DLD1 (cell line): ENCODE measurements around the gene MTHFD1L.

Experiments used
- in situ Hi-C: cut with HindIII; loops from 2 replicates; pipeline ENCODE4 v1.10.0; 2017; ENCODE audit warnings: low sequenced_read_pairs

MTHFD1L gene

DNA sequence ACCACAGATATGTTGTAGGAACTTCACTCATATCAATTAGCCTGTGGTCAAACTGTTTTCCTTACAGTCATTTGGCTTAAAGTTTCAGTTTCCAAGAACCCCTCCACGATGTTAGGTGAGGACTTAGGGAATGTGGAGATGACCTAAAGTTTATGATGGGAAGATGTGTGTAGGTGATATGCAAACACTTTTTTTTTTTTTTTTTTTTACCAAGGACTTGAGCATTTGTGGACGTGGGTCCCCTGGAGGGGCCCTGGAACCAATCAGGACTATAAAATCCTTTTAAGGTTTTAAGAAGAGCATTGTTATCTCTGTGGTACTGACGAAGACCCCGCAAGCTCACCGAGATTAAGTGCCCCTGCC, 478 bp upstream of the MTHFD1L start:
- in situ Hi-C loops, result no loop called here

DNA sequence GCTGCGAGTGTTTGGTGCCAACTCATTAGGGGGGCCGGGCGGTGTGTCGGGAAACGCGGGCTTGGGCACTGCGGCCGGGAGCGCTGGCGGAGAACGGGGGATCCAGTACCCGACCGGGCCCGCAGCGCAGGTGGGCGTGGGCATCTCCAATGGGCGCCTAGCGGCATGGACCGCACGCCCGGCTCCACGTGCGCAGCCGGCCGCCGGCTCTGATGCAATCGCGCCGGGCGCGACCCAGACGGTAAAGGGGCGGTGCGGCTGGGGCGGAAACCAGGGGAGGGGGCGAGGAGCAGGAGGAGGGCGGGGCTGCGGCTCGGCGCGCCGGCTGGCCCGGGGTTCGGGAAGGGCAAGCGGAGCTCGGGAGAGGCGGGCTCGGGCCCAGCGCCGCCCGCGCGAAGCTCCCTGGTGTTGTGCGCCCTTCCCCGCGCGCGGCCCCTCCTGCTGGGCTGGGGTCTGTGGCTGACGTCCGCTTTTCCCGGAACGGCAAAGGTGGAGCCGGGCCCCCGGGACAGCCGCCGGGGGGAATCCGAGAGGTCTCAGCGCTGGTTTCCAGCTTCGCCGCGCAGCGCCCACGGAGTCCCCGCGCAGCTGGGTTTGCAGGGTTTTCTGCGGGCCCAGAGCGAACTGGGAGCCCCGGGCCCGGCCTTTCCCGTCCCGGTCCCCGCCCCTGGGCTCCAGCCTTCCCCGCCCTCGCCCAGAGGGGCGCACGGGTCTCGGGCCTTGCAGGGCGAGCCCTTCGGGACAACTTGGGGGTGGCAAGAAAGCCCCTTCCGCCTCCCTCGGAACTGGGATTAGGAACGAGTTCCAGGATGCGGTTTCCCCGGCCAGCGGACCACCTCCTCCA, 867 bp downstream of the MTHFD1L start:
- in situ Hi-C loops, result no loop called here

DNA sequence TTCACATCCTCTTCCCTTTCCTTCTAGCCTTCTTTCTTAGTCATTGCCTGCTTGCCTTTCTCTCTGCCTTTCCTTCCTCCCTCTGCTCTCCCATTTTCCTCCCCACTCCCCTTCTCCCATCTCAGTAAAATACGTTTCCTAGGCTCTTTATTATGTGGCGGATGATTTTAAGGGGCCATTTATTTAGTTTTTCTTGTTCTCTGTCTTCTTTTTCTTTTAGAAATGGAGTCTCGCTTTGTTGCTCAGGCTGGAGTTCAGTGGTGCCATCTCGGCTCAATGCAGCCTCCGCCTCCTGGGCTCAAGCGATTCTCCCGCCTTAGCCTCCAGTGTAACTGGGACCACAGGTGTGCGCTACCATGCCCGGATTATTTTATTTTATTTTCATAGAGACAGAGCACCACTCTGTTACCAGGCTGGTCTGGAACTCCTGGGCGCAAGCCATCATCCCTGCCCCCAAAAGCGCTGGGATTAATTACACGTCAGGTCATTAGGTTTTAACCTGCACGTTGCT, 1.5 kb downstream of the MTHFD1L start:
- in situ Hi-C loops, result no loop called here

DNA sequence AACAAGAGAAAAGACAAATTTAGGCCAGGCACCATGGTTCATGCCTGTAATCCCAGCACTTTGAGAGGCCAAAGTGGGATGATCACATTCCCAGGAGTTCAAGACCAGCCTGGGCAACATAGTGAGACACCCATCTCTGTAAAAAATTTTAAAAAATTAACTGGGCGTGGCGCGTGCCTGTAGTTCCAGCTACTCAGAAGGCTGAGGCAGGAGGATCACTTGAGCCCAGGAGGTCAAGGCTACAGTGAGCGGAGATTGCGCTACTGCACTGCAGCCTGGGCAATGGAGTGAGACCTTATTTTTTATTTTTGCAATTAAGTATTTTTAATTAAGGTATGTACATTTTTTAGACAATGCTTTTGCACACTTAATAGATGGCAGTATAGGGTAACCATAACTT, 3.3 kb downstream of the MTHFD1L start:
- in situ Hi-C loops, result no loop called here

DNA sequence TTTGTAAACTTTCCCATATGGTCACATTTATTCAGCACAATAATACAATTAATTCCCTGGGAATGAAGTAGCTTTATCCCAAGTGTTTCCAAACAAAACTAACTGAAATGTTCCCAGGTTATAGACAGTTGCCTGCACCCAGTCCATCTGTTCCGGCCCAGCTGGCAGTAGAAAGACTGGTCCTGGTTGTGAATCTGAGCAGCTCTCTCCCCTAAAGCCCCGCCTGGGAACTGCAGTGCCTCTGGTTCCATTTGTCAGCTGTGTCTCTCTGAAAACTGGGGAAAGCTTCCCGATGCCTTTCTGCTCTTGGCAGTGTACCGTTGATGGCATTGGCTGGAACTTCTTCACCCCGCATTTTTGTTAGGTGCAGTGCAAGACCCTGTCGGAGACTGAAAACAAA, 8.7 kb downstream of the MTHFD1L start:
- in situ Hi-C loops, result no loop called here

DNA sequence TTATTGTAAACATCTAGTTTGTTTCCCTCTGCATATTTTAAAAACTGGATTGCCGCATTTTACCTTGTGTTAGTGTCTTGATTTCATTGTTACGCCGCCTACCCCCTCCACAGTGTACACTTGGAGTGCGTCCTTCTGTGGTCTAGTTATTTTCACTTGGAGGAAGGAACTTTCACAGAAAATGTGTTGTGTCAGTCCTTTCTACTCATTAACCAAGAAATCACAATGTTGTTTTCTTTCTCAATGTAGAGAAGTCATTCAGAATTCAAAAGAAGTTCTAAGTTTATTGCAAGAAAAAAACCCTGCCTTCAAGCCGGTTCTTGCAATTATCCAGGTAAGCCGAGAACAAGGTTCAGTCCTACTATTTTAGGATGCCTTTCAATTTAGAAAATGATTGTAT, 10.3 kb downstream of the MTHFD1L start:
- in situ Hi-C loops, result loop anchor here (25.0 kb wide), 1 partner anchor 486 kb away; no protein-coding TSS in a partner anchor

DNA sequence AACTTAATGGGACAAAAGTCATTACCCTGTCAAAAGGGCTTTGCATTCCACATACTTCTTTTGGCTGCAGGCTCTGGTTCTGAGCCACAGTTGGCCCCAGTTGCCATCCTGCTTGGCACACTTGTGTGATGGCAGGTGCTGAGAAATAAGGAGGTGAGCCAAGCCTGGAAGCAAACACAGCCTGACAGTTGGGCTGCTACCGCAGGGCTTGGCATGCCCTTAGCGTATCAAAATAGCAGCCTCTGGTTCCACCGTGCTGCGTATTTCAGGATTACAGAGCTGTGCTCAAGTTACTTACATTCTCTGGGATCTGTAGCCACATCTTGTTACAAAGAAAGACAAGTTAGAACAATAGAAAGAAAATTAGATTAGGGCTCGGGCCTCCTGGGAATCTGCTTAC, 11.1 kb downstream of the MTHFD1L start:
- in situ Hi-C loops, result loop anchor here (25.0 kb wide), 1 partner anchor 486 kb away; no protein-coding TSS in a partner anchor

DNA sequence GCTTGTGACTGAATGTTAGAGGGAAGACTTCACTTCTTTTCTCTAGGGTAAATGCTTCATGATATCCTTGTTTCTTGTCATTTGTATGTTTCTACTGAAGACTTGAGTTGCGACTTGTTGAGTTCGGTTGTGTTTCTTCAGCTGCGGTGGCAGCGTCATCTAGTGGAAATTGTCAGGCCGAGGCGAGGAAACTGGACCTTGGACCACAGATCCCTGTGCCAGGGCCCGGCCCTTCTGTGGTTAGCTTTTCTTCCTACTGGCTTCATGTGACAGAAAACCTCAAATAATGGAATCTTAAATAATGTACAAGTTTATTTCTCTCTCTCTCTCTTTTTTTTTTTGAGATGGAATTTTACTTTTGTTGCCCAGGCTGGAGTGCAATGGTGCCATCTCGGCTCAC, 12.4 kb downstream of the MTHFD1L start:
- in situ Hi-C loops, result loop anchor here (25.0 kb wide), 1 partner anchor 484 kb away; no protein-coding TSS in a partner anchor

DNA sequence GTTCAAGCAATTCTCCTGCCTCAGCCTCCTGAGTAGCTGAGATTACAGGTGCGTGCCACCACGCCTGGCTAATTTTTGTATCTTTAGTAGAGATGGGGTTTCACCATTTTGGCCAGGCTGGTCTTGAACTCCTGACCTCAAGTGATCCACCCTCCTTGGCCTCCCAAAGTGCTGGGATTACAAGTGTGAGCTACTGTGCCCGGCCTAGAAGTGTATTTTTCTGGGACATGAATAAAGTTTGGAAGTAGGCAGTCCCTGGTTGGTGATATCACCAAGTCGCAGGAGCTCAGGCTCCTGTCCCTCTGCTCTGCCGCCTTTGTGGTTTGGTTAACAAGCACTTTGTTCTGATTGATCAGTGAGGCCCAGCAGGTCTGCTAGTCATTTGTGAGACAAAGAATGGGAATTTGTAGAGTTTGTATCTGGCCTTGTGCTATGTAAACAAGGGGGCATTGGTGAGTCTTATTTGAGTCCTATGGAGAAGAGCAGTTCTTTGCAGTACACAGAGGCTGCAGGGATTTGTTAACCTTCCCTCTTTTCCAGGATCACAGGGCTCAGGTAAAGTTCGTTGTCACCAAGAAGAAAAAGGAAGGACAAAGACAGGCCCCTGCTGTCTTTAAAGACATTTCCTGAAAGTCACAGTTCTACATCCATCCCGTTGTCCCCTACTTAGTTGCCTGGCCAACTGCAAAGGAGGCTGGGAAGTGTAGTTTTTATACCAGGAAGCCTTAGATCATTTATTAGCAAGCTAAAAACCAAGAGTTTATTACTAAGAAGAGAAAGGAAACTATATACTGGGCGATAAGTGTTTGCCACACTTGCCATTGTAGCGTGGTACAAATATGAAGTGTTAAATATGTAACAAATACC, 13.1 kb downstream of the MTHFD1L start:
- in situ Hi-C loops, result loop anchor here (25.0 kb wide), 1 partner anchor 484 kb away; no protein-coding TSS in a partner anchor

DNA sequence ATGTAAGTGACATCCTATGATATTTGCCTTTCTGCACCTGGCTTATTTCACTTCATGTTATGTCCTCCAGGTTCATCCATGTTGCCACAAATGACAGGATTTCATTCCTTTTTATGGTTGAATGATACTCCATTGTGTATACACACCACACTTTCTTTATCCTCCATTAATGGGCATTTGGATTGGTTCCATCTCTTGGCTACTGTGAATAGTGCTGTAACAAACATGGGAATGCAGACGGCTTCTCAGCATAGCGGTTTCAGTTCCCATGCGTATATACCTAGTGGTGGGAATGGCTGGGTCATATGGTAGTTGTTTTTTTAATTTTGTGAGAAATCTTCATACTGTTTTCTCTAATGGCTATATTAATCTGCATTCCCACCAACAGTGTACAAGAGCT, 14.8 kb downstream of the MTHFD1L start:
- in situ Hi-C loops, result loop anchor here (25.0 kb wide), 1 partner anchor 482 kb away; no protein-coding TSS in a partner anchor

DNA sequence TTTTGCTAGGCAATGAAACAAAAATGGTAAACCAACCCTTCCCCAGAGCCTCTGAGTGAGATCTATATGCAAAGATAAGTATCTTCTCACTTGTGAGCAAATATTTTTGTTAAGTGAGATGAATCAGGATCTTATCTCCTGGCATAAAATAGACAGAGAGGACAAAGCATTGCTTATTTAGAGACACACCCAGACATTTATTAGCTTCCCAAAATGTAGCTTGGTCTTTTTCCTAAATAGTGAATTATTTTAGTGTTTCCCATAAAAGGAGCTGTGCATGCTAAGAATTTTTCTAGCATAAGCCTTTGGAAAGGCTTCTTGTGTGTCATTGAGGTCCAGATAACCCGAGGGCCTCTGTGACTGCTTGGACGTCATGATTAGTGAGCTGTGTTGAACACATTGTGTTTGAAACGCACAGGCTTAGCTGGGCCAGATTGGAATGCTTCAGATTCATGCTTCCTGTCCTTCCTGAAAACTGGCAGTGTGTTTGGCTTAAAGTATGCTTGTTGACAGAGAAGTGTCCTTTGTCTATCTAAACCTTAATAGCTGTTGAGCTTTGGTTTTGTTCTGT, 16.5 kb downstream of the MTHFD1L start:
- in situ Hi-C loops, result loop anchor here (25.0 kb wide), 1 partner anchor 480 kb away; no protein-coding TSS in a partner anchor

DNA sequence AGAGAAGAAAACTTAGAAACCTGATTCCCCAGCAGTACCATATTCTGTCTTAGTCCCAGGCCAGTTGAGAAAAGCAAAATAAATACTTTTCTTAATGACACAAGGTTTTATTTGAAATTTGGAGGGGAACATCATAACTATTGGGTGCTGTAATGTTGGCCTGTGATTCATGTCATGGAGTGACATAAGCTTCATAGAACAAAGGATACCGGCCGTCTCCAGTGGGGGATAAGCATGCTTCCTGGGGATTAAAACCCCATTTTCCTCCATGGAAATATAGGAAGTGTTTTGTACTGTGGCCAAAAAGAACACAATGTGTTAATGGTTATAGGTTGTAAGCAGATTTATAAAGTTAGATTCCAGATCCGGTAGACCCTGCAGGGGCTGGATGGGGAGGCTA, 18.0 kb downstream of the MTHFD1L start:
- in situ Hi-C loops, result loop anchor here (25.0 kb wide), 1 partner anchor 479 kb away; no protein-coding TSS in a partner anchor

DNA sequence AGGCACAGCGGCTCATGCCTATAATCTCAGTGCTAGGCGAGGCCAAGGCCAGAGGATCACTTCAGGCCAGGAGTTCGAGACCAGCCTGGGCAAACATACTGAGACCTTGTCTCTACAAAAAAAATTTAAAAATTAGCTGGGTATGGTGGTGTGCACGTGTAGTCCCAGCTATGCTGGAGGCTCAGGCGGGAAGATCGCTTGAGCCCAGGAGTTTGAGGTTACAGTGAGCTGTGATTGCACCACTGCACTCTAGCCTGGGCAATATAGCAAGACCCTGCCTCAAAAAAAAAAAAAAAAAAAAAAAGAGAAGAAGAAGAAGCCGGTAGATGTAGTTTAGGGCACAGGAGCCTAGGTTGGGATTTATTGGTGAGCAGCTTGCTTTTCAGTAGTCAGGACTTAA, 20.7 kb downstream of the MTHFD1L start:
- in situ Hi-C loops, result loop anchor here (25.0 kb wide), 1 partner anchor 476 kb away; no protein-coding TSS in a partner anchor

DNA sequence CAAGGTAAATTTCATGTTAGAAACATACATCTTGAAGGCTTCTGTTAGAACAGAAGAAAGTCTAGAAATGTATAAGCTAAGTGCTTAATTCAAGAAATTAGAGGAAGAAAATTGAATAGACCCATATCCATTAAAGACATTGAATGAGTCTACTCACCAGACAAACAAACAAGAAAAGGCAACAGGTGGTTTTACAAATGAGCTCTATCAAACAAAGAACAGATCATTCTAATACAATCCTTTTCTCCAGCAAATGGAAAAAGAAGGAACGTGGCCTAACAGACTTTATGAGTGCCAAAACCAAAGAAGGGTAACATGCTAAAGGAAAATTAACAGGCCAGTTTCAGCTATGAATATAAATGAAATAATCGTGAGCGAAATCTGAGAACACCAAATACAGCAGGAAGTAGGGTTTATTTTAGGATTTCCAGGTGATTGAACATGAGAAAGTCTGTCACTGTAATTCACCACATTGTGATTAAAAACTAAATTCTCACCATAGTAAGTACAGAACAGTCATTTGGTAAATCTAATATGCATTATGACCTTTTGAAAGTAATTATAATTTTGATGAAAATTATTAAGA, 22.6 kb downstream of the MTHFD1L start:
- in situ Hi-C loops, result loop anchor here (25.0 kb wide), 1 partner anchor 474 kb away; no protein-coding TSS in a partner anchor

DNA sequence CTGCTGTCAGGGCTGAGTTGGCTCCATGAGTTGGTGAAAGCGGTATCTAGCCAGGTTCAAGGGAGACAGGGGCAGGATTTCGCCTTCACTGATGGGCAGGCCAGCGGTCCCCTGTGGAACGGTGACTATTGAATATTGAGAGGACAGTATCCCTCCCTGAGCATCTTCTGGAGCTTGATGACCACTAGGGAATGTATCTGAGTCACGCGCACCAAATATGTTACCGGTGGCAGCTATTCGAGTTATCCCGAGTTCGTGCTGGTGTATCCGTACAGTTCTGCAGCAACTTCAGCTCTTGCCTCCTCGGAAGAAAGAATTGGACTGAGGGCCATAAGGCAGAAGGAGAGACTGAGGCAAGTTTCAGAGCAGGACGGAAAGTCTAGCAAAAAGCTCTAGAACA, 24.8 kb downstream of the MTHFD1L start:
- in situ Hi-C loops, result loop anchor here (10.0 to 25.0 kb wide), 2 partner anchors 124 to 472 kb away; no protein-coding TSS in a partner anchor

DNA sequence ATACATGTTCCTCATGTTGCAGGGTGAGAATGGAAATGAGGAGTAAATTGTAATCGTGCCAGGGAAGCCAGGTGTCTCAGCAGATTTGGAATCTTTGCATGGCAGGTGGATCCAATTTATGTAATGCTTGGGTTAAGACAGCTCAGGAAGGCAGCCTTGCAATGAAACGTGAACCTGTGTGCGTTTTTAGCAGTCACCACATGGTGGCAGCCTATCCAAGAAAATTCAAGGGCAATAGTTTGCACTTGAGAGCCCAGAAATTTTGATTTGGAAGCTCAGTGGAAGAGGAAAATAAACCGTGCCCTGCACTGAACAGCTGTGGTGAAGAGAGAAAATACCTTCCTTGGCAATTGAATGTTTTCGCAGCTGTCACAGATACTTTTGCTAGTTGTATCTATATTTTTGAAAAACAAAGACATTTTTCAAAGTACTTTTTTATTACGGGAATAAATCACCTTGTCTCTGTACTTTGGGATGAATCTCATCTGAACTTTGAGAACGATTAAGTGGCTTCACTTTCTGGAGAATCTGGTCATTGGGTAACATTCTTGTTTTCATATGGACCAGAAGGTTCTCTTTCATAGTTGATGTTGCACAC, 26.5 kb downstream of the MTHFD1L start:
- in situ Hi-C loops, result loop anchor here (10.0 to 25.0 kb wide), 2 partner anchors 123 to 470 kb away; no protein-coding TSS in a partner anchor

DNA sequence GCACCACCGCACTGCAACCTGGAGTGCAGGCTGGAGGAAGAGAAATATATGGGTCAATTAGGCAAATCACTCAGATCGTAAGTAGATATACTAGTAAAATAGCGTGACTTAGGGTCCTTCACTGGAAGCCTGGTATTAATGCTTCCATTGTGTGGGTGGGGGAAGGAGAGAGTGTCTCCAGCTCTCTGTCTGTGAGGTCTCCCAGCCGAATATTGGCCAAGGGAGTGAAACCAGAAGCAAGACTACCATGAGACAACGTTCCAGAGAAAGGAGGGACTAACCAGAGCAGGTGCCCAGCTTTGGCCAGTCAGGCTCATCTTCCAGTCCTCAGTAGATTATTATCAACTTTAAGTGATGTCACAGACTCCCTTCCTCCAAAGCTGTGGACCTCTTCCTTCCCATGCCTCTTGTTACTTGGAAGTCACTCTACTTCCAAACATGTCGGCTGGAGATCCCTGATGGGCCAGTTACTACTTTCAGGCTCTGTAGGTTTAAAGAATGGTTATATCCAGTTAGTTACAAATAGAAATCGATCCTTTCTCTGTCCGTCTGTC, 28.8 kb downstream of the MTHFD1L start:
- in situ Hi-C loops, result loop anchor here (10.0 to 25.0 kb wide), 2 partner anchors 121 to 468 kb away; no protein-coding TSS in a partner anchor

DNA sequence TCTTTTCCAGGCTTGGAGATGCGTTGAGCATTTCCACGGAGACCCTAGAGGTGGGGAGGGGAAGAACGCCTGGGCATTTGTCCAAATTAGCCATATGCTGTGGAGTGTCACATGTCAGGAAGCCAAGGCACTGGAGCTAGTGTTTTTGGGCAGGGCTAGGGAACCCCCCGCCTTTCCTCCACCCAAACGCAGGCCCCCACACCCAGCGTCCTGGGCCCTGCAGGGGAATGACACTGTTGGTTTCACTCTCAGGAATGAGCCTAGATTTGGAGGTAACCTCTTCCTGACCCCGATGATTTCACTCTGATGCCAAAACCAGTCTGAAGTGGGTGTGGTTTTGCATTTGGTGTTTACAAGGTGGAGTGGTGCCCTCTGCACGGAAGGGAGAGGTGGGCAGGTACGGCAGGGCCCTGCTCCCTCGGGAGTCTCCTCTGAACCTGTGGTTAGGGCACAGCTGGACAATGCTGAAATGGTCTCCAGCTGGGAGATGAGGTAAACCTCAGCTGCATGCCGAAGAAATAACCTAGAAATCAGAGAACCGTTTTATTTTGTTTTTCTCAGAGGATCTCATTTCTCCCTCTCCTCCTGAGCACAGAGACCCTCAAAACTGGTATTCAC, 29.5 kb downstream of the MTHFD1L start:
- in situ Hi-C loops, result loop anchor here (10.0 to 25.0 kb wide), 2 partner anchors 120 to 467 kb away; no protein-coding TSS in a partner anchor
